ENCODE measurements around the gene STXBP6. TPM values are rescaled to one million over a fixed set of nuclear protein-coding genes. Genes with fewer than 3 reads are reported as not detected.
"Not testable (repeated sequence)": the region's sequence is repeated elsewhere in the genome, so short reads cannot be mapped to it uniquely, and the experiment has no call there.

STXBP6 gene
- total RNA-seq, 1 donor: 5.8 TPM

DNA sequence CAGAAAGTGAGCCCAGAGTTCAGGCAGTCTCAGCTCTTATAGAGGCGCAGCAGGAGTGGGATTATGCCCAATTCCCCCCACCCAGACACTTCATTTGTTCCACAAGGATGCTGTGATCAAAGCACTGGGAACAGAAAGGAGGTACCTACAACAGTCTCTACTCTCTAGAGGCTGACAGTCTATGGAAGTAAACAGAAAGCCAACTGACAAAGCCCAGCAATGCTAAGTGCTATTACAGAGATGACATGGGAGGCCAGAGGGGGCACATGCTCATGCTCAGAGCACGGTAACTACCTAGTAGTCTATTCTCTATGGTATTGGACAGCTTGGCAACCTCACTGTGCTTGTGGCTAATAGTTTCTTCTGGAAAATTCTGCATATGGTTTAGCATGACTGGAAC lies 85.9 kb downstream of the STXBP6 start:
- no peak overlapping the region for H3K27ac ChIP-seq (ENCODE audit: low read depth, low read length)
- peaks cover 8% of the 10 kb centered on the region for H3K4me1 ChIP-seq (ENCODE audit: insufficient read depth, low read length)
- no peaks in the 10 kb centered on the region for H3K27me3 ChIP-seq (ENCODE audit: insufficient read depth, low read length)
- no peaks in the 10 kb centered on the region for H3K79me2 ChIP-seq (ENCODE audit: insufficient read depth, low read length)
- no peak overlapping the region for H2AFZ ChIP-seq (ENCODE audit: low read length)
- DNase-seq (ENCODE audit: insufficient read length, low spot score, missing footprints): no peak
- H3K36me3 ChIP-seq (ENCODE audit: insufficient read depth, low read length): no peaks in the 10 kb centered on the region
- H4K20me1 ChIP-seq (ENCODE audit: insufficient read depth, low read length): no peaks in the 10 kb centered on the region
- no peak overlapping the region for H3K4me2 ChIP-seq (ENCODE audit: insufficient read depth, low read length)
- TF ChIP-seq, protein P1, sequence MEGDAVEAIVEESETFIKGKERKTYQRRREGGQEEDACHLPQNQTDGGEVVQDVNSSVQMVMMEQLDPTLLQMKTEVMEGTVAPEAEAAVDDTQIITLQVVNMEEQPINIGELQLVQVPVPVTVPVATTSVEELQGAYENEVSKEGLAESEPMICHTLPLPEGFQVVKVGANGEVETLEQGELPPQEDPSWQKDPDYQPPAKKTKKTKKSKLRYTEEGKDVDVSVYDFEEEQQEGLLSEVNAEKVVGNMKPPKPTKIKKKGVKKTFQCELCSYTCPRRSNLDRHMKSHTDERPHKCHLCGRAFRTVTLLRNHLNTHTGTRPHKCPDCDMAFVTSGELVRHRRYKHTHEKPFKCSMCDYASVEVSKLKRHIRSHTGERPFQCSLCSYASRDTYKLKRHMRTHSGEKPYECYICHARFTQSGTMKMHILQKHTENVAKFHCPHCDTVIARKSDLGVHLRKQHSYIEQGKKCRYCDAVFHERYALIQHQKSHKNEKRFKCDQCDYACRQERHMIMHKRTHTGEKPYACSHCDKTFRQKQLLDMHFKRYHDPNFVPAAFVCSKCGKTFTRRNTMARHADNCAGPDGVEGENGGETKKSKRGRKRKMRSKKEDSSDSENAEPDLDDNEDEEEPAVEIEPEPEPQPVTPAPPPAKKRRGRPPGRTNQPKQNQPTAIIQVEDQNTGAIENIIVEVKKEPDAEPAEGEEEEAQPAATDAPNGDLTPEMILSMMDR (IDR thresholded peaks at IDR 0.05; ENCODE audit: extremely low read depth, low read depth, low read length): no peak
- no peak overlapping the region for H3K4me3 ChIP-seq (ENCODE audit: insufficient read depth, low read length)
- H3K9me3 ChIP-seq (ENCODE audit: low read depth, low read length): no peaks in the 10 kb centered on the region

DNA sequence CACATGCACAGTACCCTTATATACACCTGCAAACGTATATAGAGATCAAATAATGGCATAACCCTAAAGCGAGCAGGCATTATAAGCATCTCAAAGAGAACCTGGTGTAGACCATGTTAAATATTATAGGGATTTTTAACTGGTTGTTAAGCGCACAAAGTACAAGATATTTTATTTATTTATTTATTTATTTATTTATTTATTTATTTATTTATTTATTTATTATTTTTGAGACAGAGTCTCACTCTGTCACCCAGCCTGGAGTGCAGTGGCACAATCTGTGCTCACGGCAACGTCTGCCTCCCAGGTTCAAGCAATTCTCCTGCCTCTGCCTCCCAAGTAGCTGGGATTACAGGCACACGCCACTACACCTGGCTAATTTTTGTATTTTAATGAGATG lies 87.8 kb downstream of the STXBP6 start:
- not testable (repeated sequence) for H3K36me3 ChIP-seq (ENCODE audit: insufficient read depth, low read length); H3K27me3 ChIP-seq (ENCODE audit: insufficient read depth, low read length); H3K27ac ChIP-seq (ENCODE audit: low read depth, low read length); H3K9me3 ChIP-seq (ENCODE audit: low read depth, low read length); H3K4me2 ChIP-seq (ENCODE audit: insufficient read depth, low read length); H4K20me1 ChIP-seq (ENCODE audit: insufficient read depth, low read length); H3K4me1 ChIP-seq (ENCODE audit: insufficient read depth, low read length); H3K79me2 ChIP-seq (ENCODE audit: insufficient read depth, low read length); DNase-seq (ENCODE audit: insufficient read length, low spot score, missing footprints); H2AFZ ChIP-seq (ENCODE audit: low read length); H3K4me3 ChIP-seq (ENCODE audit: insufficient read depth, low read length)

DNA sequence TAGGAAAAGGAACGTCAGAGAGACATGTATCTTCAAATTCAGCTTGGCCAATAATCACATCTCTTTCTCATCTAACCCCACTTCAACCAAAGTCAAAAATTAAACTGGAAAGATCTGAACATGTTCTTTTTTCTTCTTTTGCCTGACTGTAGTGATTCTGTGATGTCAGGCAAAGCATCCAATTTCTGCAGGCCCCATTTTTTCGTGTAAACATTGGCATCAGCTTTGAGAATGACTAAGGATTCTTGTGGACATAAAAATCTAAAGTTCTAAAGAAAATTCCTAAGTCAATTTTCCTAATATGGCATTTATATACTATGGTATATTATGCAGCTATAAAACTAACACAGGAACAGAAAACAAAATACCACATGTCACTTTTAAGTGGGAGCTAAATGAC lies 89.1 kb downstream of the STXBP6 start:
- DNase-seq (ENCODE audit: insufficient read length, low spot score, missing footprints): no peak
- peaks cover 3% of the 10 kb centered on the region for H3K4me1 ChIP-seq (ENCODE audit: insufficient read depth, low read length)
- no peak overlapping the region for H3K4me2 ChIP-seq (ENCODE audit: insufficient read depth, low read length)
- no peak overlapping the region for H3K4me3 ChIP-seq (ENCODE audit: insufficient read depth, low read length)
- H3K79me2 ChIP-seq (ENCODE audit: insufficient read depth, low read length): no peaks in the 10 kb centered on the region
- no peaks in the 10 kb centered on the region for H3K27me3 ChIP-seq (ENCODE audit: insufficient read depth, low read length)
- no peaks in the 10 kb centered on the region for H3K9me3 ChIP-seq (ENCODE audit: low read depth, low read length)
- no peaks in the 10 kb centered on the region for H3K36me3 ChIP-seq (ENCODE audit: insufficient read depth, low read length)
- TF ChIP-seq, protein P1 (IDR thresholded peaks at IDR 0.05; ENCODE audit: extremely low read depth, low read depth, low read length): no peak
- no peak overlapping the region for H3K27ac ChIP-seq (ENCODE audit: low read depth, low read length)
- no peaks in the 10 kb centered on the region for H4K20me1 ChIP-seq (ENCODE audit: insufficient read depth, low read length)
- no peak overlapping the region for H2AFZ ChIP-seq (ENCODE audit: low read length)

DNA sequence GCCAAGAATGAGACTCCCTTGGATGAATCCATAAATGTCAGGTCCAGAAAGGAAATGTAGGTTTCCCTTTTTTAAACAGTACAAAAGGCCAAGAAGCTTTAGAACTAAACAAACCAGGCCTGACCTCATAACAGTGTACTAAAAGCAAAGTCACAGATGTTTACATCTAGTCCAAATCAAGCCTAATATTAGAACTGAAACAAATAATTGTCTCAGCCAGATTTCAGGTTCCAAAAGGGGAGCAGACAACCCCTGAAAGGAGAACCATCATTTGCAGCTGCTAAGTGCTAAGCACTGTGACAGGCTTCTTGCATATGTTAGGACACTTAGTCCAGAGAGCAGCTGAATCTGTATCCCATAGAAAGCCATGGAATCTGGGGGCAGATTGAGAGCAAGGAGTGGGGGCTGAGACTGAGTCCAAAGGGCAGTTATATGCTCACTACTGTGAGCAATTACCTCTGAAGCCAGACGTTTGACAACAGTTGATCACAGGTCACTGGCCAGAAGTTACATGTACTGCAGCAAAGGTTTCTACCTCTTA lies 90.1 kb downstream of the STXBP6 start:
- Histone ChIP-seq H4K20me1 (ENCODE audit: insufficient read depth, low read length) (no peaks in the 10 kb centered on the region), H3K4me2 (ENCODE audit: insufficient read depth, low read length) (no peak overlapping the region), H3K9me3 (ENCODE audit: low read depth, low read length) (no peaks in the 10 kb centered on the region)

More for the DNA sequence above, 90.1 kb downstream of the STXBP6 start:
- H3K4me1 ChIP-seq (ENCODE audit: insufficient read depth, low read length): no peaks in the 10 kb centered on the region
- no peak for DNase-seq (ENCODE audit: insufficient read length, low spot score, missing footprints)
- no peaks in the 10 kb centered on the region for H3K27me3 ChIP-seq (ENCODE audit: insufficient read depth, low read length)
- no peak overlapping the region for H3K4me3 ChIP-seq (ENCODE audit: insufficient read depth, low read length)
- no peak overlapping the region for H2AFZ ChIP-seq (ENCODE audit: low read length)
- no peaks in the 10 kb centered on the region for H3K79me2 ChIP-seq (ENCODE audit: insufficient read depth, low read length)
- TF ChIP-seq, protein P1 (IDR thresholded peaks at IDR 0.05; ENCODE audit: extremely low read depth, low read depth, low read length): no peak
- no peak overlapping the region for H3K27ac ChIP-seq (ENCODE audit: low read depth, low read length)
- no peaks in the 10 kb centered on the region for H3K36me3 ChIP-seq (ENCODE audit: insufficient read depth, low read length)
